Renal cortical epithelial cell (primary cell): Measurements from ENCODE around the gene SLC39A3. TPM values are rescaled to one million over a fixed set of nuclear protein-coding genes. Genes with fewer than 3 reads are reported as not detected.
A peak's percentile ranks its signal among the peaks of the same experiment; 100 is the strongest.

Source experiments
- DNase-seq: peaks from one replicate; pipeline ENCODE4 v3.0.0-alpha.2; 2011; ENCODE audit warnings: low read depth
- total RNA-seq: library from RNA; depleted of rRNA; stranded (reverse); fragments of >200 nt; gene quantifications from 2 replicates; pipeline ENCODE4 v1.2.3, GENCODE V29; 2014

Gene SLC39A3, protein sequence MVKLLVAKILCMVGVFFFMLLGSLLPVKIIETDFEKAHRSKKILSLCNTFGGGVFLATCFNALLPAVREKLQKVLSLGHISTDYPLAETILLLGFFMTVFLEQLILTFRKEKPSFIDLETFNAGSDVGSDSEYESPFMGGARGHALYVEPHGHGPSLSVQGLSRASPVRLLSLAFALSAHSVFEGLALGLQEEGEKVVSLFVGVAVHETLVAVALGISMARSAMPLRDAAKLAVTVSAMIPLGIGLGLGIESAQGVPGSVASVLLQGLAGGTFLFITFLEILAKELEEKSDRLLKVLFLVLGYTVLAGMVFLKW
- total RNA-seq: 30.8 and 31.6 TPM in 2 replicates

GRCh38 chr19:2739602-2740313 is at the start of gene SLC39A3:
Gene SLC39A3, minus strand, starts transcription at chr19:2740017. Its CDS starts 2,760 bp downstream, at chr19:2737257.
- DNase-seq: peak; percentile 92

DNA sequence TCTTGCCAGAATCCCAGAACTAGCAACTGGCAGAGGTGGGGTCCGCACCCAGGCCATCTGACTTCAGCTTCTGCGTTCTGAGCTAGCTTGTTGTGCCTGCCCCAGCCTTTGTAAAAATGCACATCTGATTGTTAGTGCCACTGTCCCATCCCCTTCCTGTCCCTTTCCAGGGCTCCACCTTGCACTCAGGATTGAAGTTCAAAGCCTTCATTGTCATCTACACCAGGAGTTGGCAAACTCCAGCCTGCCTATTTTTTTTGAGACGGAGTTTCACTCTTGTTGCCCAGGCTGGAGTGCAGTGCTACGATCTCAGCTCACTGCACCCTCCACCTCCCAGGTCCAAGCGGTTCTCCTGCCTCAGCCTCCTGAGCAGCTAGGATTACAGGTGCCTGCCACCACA is 48.4 kb upstream of the SLC39A3 start:
- no peak for DNase-seq

DNA sequence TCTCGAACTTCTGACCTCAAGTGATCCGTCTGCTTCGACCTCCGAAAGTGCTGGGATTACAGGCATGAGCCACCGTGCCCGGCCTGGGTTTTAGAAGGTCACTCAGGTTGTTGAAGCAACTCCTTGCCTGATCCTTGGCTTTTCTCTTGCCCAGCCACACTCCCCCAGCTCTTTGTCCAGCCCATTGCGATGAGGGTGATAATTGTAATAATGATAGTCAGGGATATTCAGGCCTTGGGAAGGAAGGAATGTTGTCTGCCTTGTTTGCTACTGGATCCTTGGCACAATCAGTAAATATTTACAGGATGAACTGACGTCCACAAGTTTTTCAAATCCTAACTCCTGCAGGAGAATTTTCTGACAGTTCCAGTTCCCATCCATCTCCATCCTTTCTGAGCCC is 47.3 kb upstream of the SLC39A3 start:
- DNase-seq: no peak

DNA sequence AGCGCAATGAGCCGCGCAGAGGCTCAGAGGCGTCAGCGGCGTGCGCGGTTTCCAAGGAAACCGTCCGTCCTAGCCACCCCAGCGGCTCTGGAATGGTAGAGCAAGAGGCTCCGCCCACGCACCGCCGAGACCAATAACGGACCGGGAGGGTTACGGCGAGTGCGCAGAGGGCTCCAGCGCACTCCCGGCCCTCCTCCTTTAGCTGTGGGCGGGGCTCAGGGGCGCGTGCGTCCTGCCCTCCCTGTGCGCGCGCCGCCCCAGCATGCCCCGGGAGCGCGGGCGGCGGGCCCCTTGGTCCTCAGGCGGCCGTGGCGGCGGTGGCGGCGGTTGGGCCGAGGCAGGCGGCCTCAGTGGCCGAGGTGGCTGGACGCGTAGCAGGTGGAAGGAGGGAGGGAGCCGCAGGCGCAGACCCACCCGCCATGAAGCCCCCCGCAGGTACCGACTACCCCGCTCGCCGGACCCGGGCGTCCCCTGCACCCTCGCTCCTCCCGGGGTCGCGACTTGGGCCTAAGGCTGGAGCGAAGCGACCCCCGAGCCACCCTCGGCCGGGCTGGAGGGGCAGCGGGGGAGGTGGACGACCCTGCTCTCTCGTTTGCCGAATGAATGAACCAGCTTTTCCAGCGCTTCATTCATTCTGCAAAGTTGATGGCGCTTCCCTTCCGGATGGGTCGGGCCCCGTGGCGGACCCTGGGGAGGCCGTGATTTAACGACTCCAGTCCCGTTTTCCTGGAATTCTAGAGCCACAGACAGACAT is 45.6 kb upstream of the SLC39A3 start, which contains the start of gene THOP1:
TSS of gene THOP1 (plus strand) at position 260 of the 754 bp plus-strand sequence. CDS start at position 420, 160 bp downstream.
- DNase-seq: peak; percentile 95

DNA sequence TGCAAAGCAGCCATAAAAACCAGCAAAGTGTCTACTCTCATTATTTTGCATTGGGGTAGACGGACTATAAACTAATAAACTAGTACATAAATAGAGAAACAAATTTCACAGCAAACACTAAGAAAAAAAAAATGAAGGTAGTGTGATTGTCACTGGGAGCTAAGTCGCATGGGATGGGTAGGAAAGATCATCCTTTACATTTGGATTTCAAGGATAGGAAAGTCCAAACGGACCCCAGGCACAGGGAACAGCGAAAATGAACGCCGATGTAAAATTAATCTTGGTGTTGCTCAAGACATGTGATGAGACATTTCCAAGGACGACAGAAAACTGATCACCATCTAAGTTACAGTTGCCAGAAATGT is 43.9 kb upstream of the SLC39A3 start:
- DNase-seq: no peak

GRCh38 chr19:2782936-2783780 is 43.3 kb upstream of the SLC39A3 start, which contains the start of gene SGTA:
Gene SGTA, minus strand, starts transcription at chr19:2783273. Its CDS starts 14,205 bp downstream, at chr19:2769068.
- DNase-seq: peak; percentile 97

- DNase-seq: no peak
Observed at GRCh38 chr19:2782329-2782935, 42.6 kb upstream of the SLC39A3 start.

DNA sequence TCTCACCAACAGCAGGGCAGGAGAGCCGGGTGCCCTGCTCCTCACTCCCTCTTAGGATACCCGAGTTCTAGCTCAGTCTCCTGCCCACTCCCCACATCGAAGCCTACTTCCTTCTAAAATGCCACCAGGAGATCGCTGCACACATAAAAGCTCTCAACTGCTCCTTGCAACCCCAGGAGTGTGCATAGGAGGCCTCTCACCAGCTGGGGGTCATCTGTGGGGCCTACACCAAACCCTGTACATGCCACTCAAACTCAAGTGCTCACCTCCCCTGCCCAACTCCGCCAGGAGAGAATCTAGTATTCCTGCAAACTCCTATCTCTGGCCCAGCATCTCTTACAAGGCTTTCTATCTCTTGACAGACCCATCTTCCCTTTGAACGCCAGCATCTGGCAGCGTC is 40.5 kb upstream of the SLC39A3 start:
- no peak for DNase-seq

DNA sequence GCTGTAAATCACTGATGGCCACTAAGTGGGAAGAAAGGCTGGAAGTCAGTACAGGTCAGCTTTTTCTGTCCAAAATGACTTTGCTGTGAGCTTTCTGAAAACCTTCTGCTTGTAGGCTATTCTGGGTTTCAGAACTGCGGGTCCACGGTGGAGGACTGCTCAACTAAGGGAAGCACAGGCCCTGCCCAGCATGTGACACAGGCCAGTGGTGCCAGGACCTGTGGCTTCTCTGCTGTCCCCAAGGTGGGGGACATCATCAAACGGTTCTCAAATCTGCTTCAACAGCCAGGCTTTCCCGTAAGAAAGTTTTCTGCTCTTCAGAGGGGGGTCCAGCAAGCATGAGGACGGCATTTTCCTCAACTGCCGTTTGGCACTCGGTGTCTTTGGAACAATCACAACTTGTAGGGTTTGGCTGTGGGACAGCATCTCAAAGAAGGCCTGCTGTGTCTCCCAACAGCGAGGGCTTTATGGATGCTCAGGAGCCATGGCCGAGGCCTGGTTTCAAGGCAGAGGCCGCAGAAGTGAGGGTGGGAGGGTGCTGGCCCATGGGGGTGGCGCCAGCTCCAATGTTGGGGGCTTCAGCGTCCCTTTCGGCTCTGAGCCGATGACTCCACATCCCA is 39.4 kb upstream of the SLC39A3 start:
- no peak for DNase-seq

DNA sequence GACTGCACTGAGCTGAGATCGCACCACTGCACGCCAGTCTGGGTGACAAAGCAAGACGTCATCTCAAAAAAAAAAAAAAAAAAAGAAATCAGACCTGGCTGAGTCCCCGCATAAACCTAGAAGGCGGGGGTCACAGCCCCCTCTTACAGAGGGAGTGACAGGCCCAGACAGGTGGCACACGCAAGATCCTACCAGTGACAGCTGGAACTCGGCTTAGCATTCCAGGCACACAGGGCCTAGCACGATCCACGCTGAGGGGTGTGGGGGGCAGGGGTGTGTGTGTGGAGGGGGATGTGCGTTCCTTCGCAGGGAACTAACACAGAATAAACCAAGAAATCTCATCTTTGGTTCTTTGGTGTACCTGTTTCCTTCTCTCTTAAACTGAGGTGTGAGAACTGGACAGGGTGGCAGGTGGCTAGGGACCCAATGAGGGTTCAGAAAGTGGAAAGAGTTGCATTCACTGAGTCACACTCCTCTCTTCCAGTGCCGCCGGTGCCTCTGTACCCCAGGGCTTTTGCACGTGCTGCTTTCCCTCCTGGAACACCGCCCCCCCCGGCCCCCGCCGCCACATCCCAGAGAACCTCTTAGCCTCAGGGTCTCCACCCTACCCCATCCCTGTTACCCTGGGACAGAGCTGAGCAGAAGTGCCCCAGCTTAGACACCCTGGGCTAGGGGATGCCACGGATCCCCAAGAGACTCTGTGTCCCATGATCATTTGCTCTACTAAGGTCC is 38.3 kb upstream of the SLC39A3 start:
- DNase-seq: no peak

- peak; percentile 62 for DNase-seq
Observed at GRCh38 chr19:2775556-2776430, 36.0 kb upstream of the SLC39A3 start.

DNA sequence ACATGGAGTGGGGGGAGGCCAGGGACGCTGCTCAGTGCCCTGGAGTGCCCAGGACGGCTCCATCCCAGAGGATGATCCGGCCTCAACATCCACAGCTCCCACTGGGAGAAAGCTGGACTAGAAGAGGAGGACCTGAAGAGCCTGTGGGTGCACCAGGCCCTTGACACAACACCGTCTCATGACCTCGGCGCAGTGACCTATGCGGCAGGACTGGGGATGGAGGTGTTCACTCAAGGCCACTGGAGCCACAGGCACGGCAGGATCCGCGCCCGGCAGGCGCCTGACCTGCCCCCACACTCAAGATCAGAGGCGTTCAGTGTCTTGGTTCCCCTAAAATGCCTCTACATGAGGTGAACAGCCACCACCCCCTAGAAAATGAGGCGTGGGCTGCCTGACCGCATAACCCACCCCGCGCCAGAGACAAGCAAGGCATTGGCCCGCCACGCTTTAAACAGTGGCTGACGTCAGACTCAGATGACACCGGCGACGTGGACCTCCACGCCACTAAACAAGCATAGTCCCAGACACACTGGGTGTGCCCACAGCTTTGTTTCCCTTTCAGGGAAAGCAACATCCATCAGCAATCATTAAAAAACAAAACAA is 35.2 kb upstream of the SLC39A3 start:
- no peak for DNase-seq

DNA sequence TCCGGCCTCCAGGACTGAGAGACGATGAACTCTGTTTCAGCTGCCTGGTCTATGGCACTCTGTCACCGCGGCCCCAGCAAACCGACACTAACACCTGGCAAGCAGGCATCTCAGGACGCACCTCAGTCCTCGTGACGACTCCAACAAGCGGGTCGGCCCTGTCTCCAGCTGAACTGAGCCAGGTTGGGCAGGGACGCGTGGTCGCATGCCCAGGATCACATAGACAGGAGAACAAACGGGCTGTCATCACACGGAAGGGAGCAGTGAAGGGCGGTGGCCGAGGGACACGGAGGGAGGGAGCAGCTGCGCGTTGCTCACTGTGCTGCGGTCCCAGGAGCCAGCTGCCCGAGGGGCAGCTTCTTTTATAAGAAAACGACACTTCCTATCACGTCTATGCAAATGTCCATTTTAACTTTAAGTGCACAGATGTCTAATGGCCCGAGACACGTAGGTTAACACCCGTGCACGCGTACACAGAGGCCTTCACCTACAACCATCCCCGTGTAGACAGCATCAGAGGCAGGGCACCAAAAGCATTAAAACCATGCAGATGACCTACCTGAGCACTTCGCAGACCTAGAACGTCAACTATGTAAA is 34.4 kb upstream of the SLC39A3 start:
- no peak for DNase-seq

GRCh38 chr19:2771786-2772674 is 32.2 kb upstream of the SLC39A3 start:
- no peak for DNase-seq

GRCh38 chr19:2770055-2771013 is 30.5 kb upstream of the SLC39A3 start:
- DNase-seq: no peak

- DNase-seq: no peak
Observed at GRCh38 chr19:2769218-2769617, 29.4 kb upstream of the SLC39A3 start.
